Endothelial cell (in vitro differentiated cells): ENCODE data around the gene CHIC2. TPM values are rescaled to one million over a fixed set of nuclear protein-coding genes. Genes with fewer than 3 reads are reported as not detected.
A peak's percentile ranks its signal among the peaks of the same experiment; 100 is the strongest.
"Not testable (repeated sequence)": the region's sequence is repeated elsewhere in the genome, so short reads cannot be mapped to it uniquely, and the experiment has no call there.

Experiments used
- DNase-seq: peaks from one replicate; pipeline ENCODE4 v3.0.0; 2021; ENCODE audit warnings: low spot score
- H3K27ac Mint-ChIP-seq: one replicate; pipeline ENCODE4 v1.8.0; 2021; ENCODE audit warnings: mixed read lengths, inconsistent platforms; ENCODE audit not compliant: unreplicated experiment
- H3K27me3 Mint-ChIP-seq: one replicate; pipeline ENCODE4 v1.8.0; 2021; ENCODE audit warnings: mild to moderate bottlenecking, moderate library complexity, mixed read lengths, inconsistent platforms; ENCODE audit not compliant: unreplicated experiment
- H3K36me3 Mint-ChIP-seq: one replicate; pipeline ENCODE4 v1.8.0; 2021; ENCODE audit warnings: mild to moderate bottlenecking, low read depth, mixed read lengths, inconsistent platforms; ENCODE audit not compliant: unreplicated experiment
- H3K4me1 Mint-ChIP-seq: one replicate; pipeline ENCODE4 v1.8.0; 2021; ENCODE audit warnings: mild to moderate bottlenecking, mixed read lengths, inconsistent platforms; ENCODE audit not compliant: unreplicated experiment
- H3K4me3 Mint-ChIP-seq: one replicate; pipeline ENCODE4 v1.8.0; 2021; ENCODE audit warnings: mild to moderate bottlenecking, mixed read lengths, inconsistent platforms; ENCODE audit not compliant: unreplicated experiment
- H3K9me3 Mint-ChIP-seq: one replicate; pipeline ENCODE4 v1.8.0; 2021; ENCODE audit warnings: mixed read lengths, inconsistent platforms; ENCODE audit not compliant: unreplicated experiment
- total RNA-seq: library from RNA; stranded (reverse); fragmentation: NEBNext Ultra II Directional; extraction: Animal tissue kit (Norgen Biotek cat#: 25700); gene quantifications from one replicate; pipeline ENCODE4 v1.2.1, GENCODE V29; 2021; ENCODE audit not compliant: unreplicated experiment
- TF ChIP-seq, protein P1 (sequence below): fragments of 200-600 bp; sonication (generic); IDR thresholded peaks from one replicate; pipeline ENCODE4 v1.5.0; 2021; ENCODE audit warnings: antibody characterized with exemption; ENCODE audit not compliant: unreplicated experiment

CHIC2 gene
- total RNA-seq, 1 donor from 2014 or later, result 33.1 TPM

DNA sequence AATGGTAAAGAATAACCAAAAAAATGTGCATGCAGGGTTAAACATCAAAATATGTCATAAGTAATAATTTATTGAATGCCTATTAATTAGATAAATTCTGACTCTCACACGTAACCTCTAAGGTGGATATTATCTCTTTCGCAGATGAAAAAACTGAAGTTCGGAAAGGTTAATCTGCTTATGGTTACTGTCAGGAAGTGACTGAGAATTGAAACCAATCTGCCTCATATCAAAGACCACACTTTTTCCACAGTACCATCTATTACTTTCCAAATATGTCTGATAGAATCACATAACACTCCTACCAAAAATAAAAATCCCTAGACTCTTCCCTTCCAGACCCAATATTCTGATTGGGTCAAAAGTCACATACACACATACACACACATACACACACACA is 6.2 kb downstream of the CHIC2 start:
- no peak for DNase-seq
- Mint-ChIP-seq H3K27me3 (peaks cover 8% of the 10 kb centered on the region), H3K9me3 (no peaks in the 10 kb centered on the region), H3K4me3 (peak overlapping the region; percentile 49), H3K27ac (no peak overlapping the region), H3K36me3 (peaks cover 3% of the 10 kb centered on the region), H3K4me1 (peaks cover 45% of the 10 kb centered on the region)
- TF ChIP-seq, protein P1, sequence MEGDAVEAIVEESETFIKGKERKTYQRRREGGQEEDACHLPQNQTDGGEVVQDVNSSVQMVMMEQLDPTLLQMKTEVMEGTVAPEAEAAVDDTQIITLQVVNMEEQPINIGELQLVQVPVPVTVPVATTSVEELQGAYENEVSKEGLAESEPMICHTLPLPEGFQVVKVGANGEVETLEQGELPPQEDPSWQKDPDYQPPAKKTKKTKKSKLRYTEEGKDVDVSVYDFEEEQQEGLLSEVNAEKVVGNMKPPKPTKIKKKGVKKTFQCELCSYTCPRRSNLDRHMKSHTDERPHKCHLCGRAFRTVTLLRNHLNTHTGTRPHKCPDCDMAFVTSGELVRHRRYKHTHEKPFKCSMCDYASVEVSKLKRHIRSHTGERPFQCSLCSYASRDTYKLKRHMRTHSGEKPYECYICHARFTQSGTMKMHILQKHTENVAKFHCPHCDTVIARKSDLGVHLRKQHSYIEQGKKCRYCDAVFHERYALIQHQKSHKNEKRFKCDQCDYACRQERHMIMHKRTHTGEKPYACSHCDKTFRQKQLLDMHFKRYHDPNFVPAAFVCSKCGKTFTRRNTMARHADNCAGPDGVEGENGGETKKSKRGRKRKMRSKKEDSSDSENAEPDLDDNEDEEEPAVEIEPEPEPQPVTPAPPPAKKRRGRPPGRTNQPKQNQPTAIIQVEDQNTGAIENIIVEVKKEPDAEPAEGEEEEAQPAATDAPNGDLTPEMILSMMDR, result no peak

DNA sequence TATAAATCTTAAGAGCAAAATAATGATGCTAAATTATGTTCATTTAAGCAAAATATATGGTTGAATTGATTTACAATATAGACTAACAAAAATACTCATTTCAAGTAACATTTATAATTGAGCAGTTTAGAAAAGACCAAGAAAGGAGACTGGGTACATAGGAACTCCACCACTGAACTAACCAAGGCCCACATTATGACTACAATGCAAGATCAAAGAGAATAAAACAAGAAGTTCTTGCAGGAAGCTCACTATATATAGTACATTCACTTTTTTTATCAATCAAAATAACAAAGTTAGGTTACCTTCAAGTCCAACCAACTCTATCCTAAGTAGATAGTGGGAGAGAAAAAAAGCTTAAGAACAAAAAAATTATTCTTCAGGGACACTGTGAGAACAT is 8.0 kb downstream of the CHIC2 start:
- no peak overlapping the region for H3K4me3 Mint-ChIP-seq
- TF ChIP-seq, protein P1, result no peak
- H3K27ac Mint-ChIP-seq, result no peak overlapping the region
- H3K36me3 Mint-ChIP-seq, result no peaks in the 10 kb centered on the region
- no peak for DNase-seq
- H3K4me1 Mint-ChIP-seq, result peaks cover 35% of the 10 kb centered on the region
- H3K27me3 Mint-ChIP-seq, result peaks cover 1% of the 10 kb centered on the region
- H3K9me3 Mint-ChIP-seq, result no peaks in the 10 kb centered on the region

DNA sequence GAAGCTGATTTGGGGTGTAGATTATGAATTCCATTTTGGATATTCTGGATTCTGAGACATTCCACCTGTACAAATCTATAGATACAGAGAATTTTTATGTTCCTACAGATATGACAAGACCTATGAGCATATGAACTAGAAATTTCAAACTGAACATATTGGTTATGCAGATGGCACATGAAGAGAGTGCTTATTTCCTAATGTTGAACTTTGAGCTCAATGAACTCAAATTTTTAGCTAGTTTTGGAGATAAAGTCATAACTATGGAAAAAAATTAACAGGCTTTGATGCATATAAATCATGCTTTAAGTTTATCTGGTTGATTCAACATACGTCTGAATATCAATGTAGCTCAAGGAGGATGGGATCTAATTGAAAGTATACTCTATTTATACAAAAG is 8.9 kb downstream of the CHIC2 start:
- no peak for DNase-seq
- TF ChIP-seq, protein P1, result no peak
- peaks cover 28% of the 10 kb centered on the region for H3K4me1 Mint-ChIP-seq
- H3K27me3 Mint-ChIP-seq, result peaks cover 1% of the 10 kb centered on the region
- no peaks in the 10 kb centered on the region for H3K9me3 Mint-ChIP-seq
- no peaks in the 10 kb centered on the region for H3K36me3 Mint-ChIP-seq
- no peak overlapping the region for H3K4me3 Mint-ChIP-seq
- H3K27ac Mint-ChIP-seq, result no peak overlapping the region

DNA sequence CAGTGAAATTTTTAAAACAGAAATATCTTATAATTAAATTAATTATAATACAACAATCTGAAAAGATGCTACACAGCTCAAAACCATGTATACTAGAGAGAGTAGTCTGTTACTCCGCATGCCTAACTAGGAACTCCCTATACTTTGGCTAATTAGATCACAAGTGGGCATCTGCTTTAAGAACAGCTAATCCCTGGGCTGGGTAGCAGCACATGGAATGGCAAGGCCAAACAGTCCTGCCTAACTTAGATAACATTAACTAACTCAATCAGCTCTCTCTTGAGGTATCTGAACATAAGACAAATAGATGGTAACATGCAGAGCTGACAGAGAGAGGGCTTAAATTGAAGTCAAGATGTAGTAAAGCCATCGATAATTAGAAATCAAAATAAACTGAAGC is 9.9 kb downstream of the CHIC2 start:
- Mint-ChIP-seq H3K4me3 (no peak overlapping the region), H3K36me3 (no peaks in the 10 kb centered on the region), H3K27ac (no peak overlapping the region), H3K9me3 (no peaks in the 10 kb centered on the region), H3K4me1 (peaks cover 21% of the 10 kb centered on the region), H3K27me3 (peaks cover 1% of the 10 kb centered on the region)
- TF ChIP-seq, protein P1, result no peak
- DNase-seq, result no peak

DNA sequence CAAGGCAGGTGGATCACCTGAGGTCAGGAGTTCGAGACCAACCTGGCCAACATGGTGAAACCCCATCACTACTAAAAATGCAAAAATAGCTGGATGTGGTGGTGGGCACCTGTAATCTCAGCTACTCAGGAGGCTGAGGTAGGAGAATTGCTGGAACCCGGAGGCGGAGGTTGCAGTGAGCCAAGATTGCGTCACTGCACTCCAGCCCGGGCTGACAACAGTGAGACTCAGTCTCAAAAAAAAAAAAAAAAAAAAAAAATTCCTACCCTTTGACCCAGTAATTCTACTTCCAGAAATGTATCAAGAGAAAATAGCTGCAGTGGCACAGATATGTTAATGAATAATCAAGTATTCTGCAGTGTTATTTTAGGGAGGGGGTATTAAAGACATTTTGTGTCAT is 11.1 kb downstream of the CHIC2 start:
- not testable (repeated sequence) for H3K36me3 Mint-ChIP-seq, DNase-seq, H3K4me3 Mint-ChIP-seq, H3K27me3 Mint-ChIP-seq, H3K27ac Mint-ChIP-seq, H3K9me3 Mint-ChIP-seq
- peaks cover 19% of the 10 kb centered on the region for H3K4me1 Mint-ChIP-seq
